SKM-1 treated with dmso at 0.1 percent for 144 hours (cell line): ENCODE measurements around the gene PRUNE1.

Source experiments
- DNase-seq: peaks from one replicate; lab custom pipeline; 2025; ENCODE audit not compliant: unreplicated experiment; lab: John Stamatoyannopoulos, UW

PRUNE1 gene

DNA sequence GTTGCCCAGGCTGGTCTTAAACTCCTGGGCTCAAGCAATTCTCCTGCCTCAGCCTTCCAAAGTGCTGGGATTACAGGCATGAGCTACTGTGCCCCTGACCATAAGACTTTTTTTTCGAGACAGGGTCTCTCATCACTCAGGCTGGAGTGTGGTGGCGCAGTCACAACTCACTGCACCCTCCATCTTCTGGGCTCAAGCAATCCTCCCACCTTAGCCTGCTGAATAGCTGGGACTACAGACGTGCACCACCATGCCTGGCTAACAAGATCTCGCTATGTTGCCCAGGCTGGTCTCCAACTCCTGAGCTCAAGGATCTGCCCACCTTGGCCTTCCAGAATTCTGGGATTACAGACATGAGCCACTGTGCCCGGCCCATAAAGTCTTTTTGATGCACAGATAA is 41.2 kb downstream of the PRUNE1 start:
- DNase-seq, result no peak

GRCh38 chr1:151050051-151050688 is 41.9 kb downstream of the PRUNE1 start:
- DNase-seq, result no peak

- DNase-seq, result no peak
Observed at GRCh38 chr1:151051356-151052009, 43.2 kb downstream of the PRUNE1 start.

DNA sequence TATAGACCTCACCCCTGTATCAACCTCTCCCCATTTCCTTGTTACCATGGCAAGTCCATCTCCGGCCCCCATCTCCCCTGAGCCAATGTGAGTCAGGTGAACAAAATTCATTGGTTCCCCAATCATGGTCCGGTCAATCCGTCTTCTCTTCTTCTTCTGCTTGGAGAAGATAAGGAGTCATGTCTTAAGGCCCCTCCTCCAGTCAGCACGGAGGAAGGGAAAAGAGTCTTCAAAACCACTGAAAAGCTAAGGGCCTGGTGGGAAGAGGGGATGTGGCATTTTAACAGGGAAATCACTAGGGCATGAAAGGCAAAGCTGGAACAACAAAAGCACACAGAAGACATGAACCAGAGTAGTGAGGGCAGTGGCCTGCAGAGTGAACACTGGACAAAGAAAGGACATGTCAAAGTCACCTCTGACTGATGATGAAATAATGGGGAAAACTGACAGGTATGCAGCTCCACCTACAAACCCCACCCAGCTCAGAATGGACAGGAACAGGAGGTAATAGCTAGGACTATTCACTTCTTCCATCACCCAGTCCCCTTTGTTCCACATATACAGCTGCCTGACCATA is 46.8 kb downstream of the PRUNE1 start:
- no peak for DNase-seq

- DNase-seq, result no peak
Observed at GRCh38 chr1:151055581-151055980, 47.3 kb downstream of the PRUNE1 start.

- peak; percentile 51 for DNase-seq
Observed at GRCh38 chr1:151056149-151056548, 47.9 kb downstream of the PRUNE1 start.

DNA sequence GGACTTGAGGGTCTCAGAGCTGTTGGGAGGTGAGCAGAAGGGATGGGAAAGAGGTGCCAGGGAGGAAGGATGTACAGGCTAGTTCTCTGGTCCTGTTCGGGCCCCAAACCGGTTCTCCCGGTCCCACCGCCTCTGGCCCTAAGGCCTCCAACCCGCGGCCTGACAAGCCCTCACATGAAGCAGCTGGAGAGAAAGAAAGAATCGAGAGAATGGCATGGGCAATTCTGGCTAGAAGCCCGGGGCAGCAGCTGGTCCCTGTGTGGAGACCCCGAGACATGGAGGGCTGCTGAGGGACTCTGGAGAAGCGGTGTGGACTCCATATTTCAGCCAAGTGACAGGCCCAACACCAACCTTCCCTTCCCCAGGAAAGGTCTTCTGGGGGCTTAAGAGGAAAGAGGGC is 50.4 kb downstream of the PRUNE1 start:
- DNase-seq, result no peak

GRCh38 chr1:151059109-151060006 is 51.1 kb downstream of the PRUNE1 start, which contains the start of gene CDC42SE1:
Gene CDC42SE1 (minus strand): TSS chr1:151059622. CDS start chr1:151055730, 3,892 bp downstream.
- DNase-seq, result peak; percentile 95

GRCh38 chr1:151060007-151060656 is 51.9 kb downstream of the PRUNE1 start, which contains the start of gene MLLT11:
Gene MLLT11 (plus strand): TSS chr1:151060397. CDS start chr1:151067225, 6,828 bp downstream.
- DNase-seq, result no peak

GRCh38 chr1:151060657-151061421 is 52.6 kb downstream of the PRUNE1 start:
- no peak for DNase-seq

GRCh38 chr1:151061704-151062103 is 53.5 kb downstream of the PRUNE1 start:
- DNase-seq, result no peak

DNA sequence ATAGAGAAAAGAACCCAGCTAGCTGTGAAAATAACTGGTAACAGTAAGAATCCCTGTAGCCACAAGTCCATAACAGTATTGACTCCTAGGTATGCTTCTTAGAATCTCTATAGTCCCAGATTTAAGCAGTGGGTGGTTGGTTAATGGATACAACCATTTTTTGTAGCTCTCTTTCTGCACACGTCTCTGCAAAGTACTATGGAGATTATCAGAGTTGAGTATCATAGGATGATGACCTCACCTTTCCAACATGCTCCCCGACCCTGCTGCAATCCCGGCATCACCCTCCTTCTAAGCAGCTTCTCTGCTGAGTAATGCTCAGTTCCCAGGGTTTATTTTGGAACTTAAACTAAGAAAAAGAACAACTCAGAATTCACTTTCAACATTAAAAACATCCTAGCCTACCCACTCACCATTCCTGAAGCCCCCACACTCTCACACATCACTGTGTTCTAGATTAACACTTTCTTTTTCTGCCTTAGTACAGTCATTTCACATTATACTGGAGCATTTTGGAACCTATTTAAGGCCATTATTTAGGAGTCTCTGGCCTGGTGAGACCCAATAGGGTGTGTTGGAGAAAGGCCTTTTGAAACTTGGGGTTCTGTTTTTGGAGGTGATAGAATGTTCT is 54.6 kb downstream of the PRUNE1 start:
- DNase-seq, result no peak

GRCh38 chr1:151065089-151065645 is 56.9 kb downstream of the PRUNE1 start:
- DNase-seq, result no peak

GRCh38 chr1:151067185-151067584 is 58.9 kb downstream of the PRUNE1 start:
- no peak for DNase-seq

GRCh38 chr1:151069103-151069486 is 60.8 kb downstream of the PRUNE1 start:
- DNase-seq, result no peak

DNA sequence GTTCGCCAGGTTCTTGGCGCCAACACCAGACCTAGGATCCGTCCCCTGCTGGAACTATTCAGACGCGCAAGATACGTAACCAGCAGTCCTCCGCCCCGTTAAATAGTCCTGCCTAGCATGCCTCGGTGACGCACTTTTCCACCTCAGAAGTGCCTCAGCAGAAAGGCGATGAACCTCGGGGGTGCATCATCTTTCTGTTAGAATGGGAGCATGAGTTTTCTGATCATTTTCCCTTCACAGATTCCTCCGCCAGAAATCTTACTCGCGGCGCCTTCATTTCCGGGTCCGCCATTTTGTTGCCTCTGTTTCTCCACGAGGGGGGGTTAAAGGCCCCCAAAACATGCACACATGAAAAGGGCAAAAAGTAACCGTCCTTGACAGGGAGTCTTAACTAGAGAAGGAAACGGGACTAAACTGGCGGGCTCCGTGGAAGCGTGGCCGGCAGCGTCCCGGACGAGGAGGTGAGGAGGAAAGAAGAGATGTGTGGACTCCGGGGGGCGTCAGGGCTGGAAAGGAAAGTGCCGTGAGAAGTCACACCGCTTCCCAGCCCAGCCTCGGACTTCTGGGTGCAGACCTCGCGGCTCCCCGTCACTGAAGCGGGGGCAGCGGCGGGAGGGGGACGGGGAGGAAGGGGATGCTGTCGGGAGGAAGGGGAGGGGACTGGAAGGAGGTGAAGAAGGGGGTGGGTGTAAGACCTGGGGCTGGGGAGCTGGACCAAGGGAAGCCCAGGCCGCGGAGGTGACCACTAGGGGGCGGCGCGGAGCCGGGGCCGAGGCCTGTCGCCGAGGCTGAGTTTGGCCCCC is 62.4 kb downstream of the PRUNE1 start, which contains the start of gene GABPB2:
Gene GABPB2 (plus strand): TSS at position 288 of the 803 bp plus-strand sequence. CDS start 17,429 bp downstream, outside the sequence.
- DNase-seq, result peak; percentile 96

DNA sequence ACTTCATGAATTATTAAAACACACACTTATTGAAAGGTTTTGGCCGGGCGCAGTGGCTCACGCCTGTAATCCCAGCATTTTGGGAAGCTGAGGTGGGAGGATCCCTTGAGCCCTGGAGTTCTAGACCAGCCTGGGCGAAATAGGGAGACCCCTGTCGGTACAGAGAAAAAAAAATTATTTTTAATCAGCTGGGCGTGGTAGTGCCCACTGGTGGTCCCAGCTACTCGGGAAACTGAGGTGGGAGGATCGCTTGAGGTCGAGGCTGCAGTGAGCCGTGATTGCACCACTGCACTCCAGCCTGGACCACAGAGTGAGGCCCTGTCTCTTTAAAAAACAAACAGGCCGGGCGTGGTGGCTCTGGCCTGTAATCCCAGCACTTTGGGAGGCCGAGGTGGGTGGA is 64.0 kb downstream of the PRUNE1 start:
- DNase-seq, result no peak
